HEK293 (cell line): ENCODE measurements around the gene SYTL1.

Experiments
- BCL11B ChIP-seq: fragments of 450-650 bp; formaldehyde crosslinking; IDR thresholded peaks from 2 replicates; pipeline ENCODE4 v1.5.1; 2016; ENCODE audit warnings: low read depth, missing biosample characterization, missing genetic modification characterization
- GLIS2 ChIP-seq: fragments of 450-650 bp; formaldehyde crosslinking; IDR thresholded peaks from 2 replicates; pipeline ENCODE4 v1.5.1; 2016; ENCODE audit warnings: missing biosample characterization, missing genetic modification characterization
- INSM2 ChIP-seq: fragments of 450-650 bp; formaldehyde crosslinking; IDR thresholded peaks from 2 replicates; pipeline ENCODE4 v1.5.1; 2016; ENCODE audit warnings: missing biosample characterization, missing genetic modification characterization
- KLF10 ChIP-seq: fragments of 450-650 bp; IDR thresholded peaks from 2 replicates; pipeline ENCODE4 v1.5.1; 2018; ENCODE audit warnings: missing biosample characterization, mild to moderate bottlenecking, missing genetic modification characterization
- KLF16 ChIP-seq: fragments of 450-650 bp; formaldehyde crosslinking; IDR thresholded peaks from 2 replicates; pipeline ENCODE4 v1.5.1; 2017; ENCODE audit warnings: missing biosample characterization, missing genetic modification characterization
- KLF7 ChIP-seq: fragments of 450-650 bp; formaldehyde crosslinking; IDR thresholded peaks from 2 replicates; pipeline ENCODE4 v1.5.1; 2016; ENCODE audit warnings: missing biosample characterization, missing genetic modification characterization, borderline replicate concordance
- MYNN ChIP-seq: fragments of 450-650 bp; formaldehyde crosslinking; IDR thresholded peaks from 2 replicates; pipeline ENCODE4 v1.5.1; 2016; ENCODE audit warnings: missing biosample characterization, missing genetic modification characterization, borderline replicate concordance
- MZF1 ChIP-seq: fragments of 450-650 bp; formaldehyde crosslinking; IDR thresholded peaks from 2 replicates; pipeline ENCODE4 v1.5.1; 2017; ENCODE audit warnings: missing biosample characterization, missing genetic modification characterization, borderline replicate concordance
- SCRT2 ChIP-seq: fragments of 450-650 bp; formaldehyde crosslinking; IDR thresholded peaks from 2 replicates; pipeline ENCODE4 v1.5.1; 2016; ENCODE audit warnings: missing biosample characterization, missing genetic modification characterization
- TCF7L2 ChIP-seq: IDR thresholded peaks from 2 replicates; pipeline ENCODE4 v1.6.1; 2011; ENCODE audit warnings: low read depth, mild to moderate bottlenecking, inconsistent platforms, low read length, moderate library complexity, borderline replicate concordance
- ZBTB1 ChIP-seq: fragments of 450-650 bp; formaldehyde crosslinking; IDR thresholded peaks from 2 replicates; pipeline ENCODE4 v1.5.1; 2016; ENCODE audit warnings: missing biosample characterization, missing genetic modification characterization
- ZFP41 ChIP-seq: fragments of 450-650 bp; formaldehyde crosslinking; IDR thresholded peaks from 2 replicates; pipeline ENCODE4 v1.5.1; 2016; ENCODE audit warnings: missing biosample characterization, missing genetic modification characterization, borderline replicate concordance
- ZNF133 ChIP-seq: fragments of 450-650 bp; formaldehyde crosslinking; IDR thresholded peaks from 2 replicates; pipeline ENCODE4 v1.5.1; 2016; ENCODE audit warnings: missing biosample characterization, missing genetic modification characterization
- ZNF16 ChIP-seq: fragments of 450-650 bp; formaldehyde crosslinking; IDR thresholded peaks from 2 replicates; pipeline ENCODE4 v1.5.1; 2016; ENCODE audit warnings: low read depth, missing biosample characterization, missing genetic modification characterization
- ZNF174 ChIP-seq: fragments of 450-650 bp; formaldehyde crosslinking; IDR thresholded peaks from 2 replicates; pipeline ENCODE4 v1.5.0; 2017; ENCODE audit warnings: missing biosample characterization, mild to moderate bottlenecking, missing genetic modification characterization
- ZNF239 ChIP-seq: fragments of 450-650 bp; formaldehyde crosslinking; IDR thresholded peaks from 2 replicates; pipeline ENCODE4 v1.5.1; 2016; ENCODE audit warnings: missing biosample characterization, missing genetic modification characterization
- ZNF341 ChIP-seq: fragments of 450-650 bp; formaldehyde crosslinking; IDR thresholded peaks from 2 replicates; pipeline ENCODE4; 2016; ENCODE audit warnings: low read depth, missing biosample characterization, missing genetic modification characterization
- ZNF366 ChIP-seq: fragments of 450-650 bp; formaldehyde crosslinking; conservative IDR thresholded peaks from 2 replicates; pipeline ENCODE4 v1.5.1; 2016; ENCODE audit warnings: missing biosample characterization, missing genetic modification characterization
- ZNF394 ChIP-seq: fragments of 450-650 bp; formaldehyde crosslinking; IDR thresholded peaks from 2 replicates; pipeline ENCODE4 v1.5.1; 2016; ENCODE audit warnings: missing biosample characterization, missing genetic modification characterization, mild to moderate bottlenecking, moderate library complexity, borderline replicate concordance
- ZNF449 ChIP-seq: fragments of 450-650 bp; formaldehyde crosslinking; IDR thresholded peaks from 2 replicates; pipeline ENCODE4 v1.5.1; 2017; ENCODE audit warnings: missing biosample characterization, mild to moderate bottlenecking, missing genetic modification characterization, moderate library complexity
- ZNF501 ChIP-seq: fragments of 450-650 bp; formaldehyde crosslinking; IDR thresholded peaks from 2 replicates; pipeline ENCODE4 v1.5.1; 2016; ENCODE audit warnings: missing biosample characterization, missing genetic modification characterization
- ZNF623 ChIP-seq: fragments of 450-650 bp; formaldehyde crosslinking; IDR thresholded peaks from 2 replicates; pipeline ENCODE4 v1.5.1; 2016; ENCODE audit warnings: missing biosample characterization, missing genetic modification characterization
- ZNF624 ChIP-seq: fragments of 450-650 bp; formaldehyde crosslinking; IDR thresholded peaks from 2 replicates; pipeline ENCODE4 v1.5.1; 2017; ENCODE audit warnings: missing biosample characterization, missing genetic modification characterization
- ZNF660 ChIP-seq: fragments of 450-650 bp; IDR thresholded peaks from 2 replicates; pipeline ENCODE4 v1.5.1; 2018; ENCODE audit warnings: missing biosample characterization, mild to moderate bottlenecking, missing genetic modification characterization
- ZSCAN16 ChIP-seq: fragments of 450-650 bp; formaldehyde crosslinking; IDR thresholded peaks from 2 replicates; pipeline ENCODE4 v1.5.1; 2016; ENCODE audit warnings: missing biosample characterization, missing genetic modification characterization
- TF ChIP-seq, protein P1 (sequence below): fragments of 450-650 bp; formaldehyde crosslinking; IDR thresholded peaks from 2 replicates; pipeline ENCODE4 v1.5.0; 2017; ENCODE audit warnings: missing biosample characterization, missing genetic modification characterization, borderline replicate concordance
- TF ChIP-seq, protein P2 (sequence below): fragments of 450-650 bp; formaldehyde crosslinking; IDR thresholded peaks from 2 replicates; pipeline ENCODE4 v1.5.1; 2017; ENCODE audit warnings: missing biosample characterization, missing genetic modification characterization
- TF ChIP-seq, protein P3 (sequence below): fragments of 450-650 bp; formaldehyde crosslinking; IDR thresholded peaks from 2 replicates; pipeline ENCODE4 v1.5.1; 2016; ENCODE audit warnings: missing biosample characterization, missing genetic modification characterization

Gene SYTL1

DNA sequence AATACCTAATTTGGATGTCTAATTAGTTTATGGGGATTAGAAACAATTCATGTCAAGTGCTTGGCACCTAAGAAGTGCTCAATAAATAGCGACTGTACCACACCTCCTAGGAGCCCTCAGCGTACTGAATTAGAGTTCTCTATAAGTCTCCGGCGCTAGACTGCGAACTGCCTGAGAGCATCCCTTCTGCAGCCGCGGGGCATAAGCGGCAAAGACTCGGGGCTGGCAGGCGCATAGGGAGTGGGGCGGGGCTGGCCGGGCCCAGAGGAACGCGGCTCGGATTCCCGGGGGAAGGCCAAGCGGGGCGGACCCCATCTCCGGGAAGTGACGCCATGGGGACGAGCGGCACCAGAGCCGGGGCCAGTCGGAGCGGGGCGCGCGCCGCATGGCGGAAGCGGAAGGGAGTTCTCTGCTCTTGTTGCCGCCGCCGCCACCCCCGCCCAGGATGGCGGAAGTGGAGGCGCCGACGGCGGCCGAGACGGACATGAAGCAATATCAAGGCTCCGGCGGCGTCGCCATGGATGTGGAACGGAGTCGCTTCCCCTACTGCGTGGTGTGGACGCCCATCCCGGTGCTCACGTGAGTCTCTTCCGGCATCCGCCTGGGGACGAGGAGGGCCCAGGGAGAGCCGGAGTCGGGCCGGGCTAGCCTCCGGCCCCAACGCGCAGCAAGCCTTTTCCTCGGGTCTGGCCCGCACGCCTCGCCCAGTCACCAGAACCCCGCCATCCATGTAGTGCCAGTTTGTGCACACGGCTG is 19.8 kb upstream of the SYTL1 start, which contains the start of gene TMEM222 (continued):
- peak; percentile 95 for TF ChIP-seq ZNF341 (tag by site-specific recombination)
- peak; percentile 82; the same call in 1 of the 2 replicates for TF ChIP-seq MYNN (tag by site-specific recombination)
- TF ChIP-seq, protein P1, sequence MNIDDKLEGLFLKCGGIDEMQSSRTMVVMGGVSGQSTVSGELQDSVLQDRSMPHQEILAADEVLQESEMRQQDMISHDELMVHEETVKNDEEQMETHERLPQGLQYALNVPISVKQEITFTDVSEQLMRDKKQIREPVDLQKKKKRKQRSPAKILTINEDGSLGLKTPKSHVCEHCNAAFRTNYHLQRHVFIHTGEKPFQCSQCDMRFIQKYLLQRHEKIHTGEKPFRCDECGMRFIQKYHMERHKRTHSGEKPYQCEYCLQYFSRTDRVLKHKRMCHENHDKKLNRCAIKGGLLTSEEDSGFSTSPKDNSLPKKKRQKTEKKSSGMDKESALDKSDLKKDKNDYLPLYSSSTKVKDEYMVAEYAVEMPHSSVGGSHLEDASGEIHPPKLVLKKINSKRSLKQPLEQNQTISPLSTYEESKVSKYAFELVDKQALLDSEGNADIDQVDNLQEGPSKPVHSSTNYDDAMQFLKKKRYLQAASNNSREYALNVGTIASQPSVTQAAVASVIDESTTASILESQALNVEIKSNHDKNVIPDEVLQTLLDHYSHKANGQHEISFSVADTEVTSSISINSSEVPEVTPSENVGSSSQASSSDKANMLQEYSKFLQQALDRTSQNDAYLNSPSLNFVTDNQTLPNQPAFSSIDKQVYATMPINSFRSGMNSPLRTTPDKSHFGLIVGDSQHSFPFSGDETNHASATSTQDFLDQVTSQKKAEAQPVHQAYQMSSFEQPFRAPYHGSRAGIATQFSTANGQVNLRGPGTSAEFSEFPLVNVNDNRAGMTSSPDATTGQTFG, result peak; percentile 94; the same call in 1 of the 2 replicates
- no peak for TF ChIP-seq ZNF133
- TF ChIP-seq ZNF366 (tag by site-specific recombination), result peak; percentile 65
- TF ChIP-seq SCRT2 (tag by site-specific recombination), result peak; percentile 84
- TF ChIP-seq ZSCAN16 (tag by site-specific recombination), result 0 out of 2 replicates have a peak, but pooled peaks have one; percentile 28
- 0 out of 2 replicates have a peak, but pooled peaks have one; percentile 31 for TF ChIP-seq ZNF239 (tag by site-specific recombination)
- peak; percentile 36; the same call in 1 of the 2 replicates for TF ChIP-seq ZNF623 (tag by site-specific recombination)
- no peak for TF ChIP-seq ZNF174 (tag by site-specific recombination)
- TF ChIP-seq ZNF624 (tag by site-specific recombination), result no peak
- peak; percentile 90 for TF ChIP-seq KLF10 (tag by site-specific recombination)
- TF ChIP-seq ZNF16 (tag by site-specific recombination), result no peak
- TF ChIP-seq, protein P2, sequence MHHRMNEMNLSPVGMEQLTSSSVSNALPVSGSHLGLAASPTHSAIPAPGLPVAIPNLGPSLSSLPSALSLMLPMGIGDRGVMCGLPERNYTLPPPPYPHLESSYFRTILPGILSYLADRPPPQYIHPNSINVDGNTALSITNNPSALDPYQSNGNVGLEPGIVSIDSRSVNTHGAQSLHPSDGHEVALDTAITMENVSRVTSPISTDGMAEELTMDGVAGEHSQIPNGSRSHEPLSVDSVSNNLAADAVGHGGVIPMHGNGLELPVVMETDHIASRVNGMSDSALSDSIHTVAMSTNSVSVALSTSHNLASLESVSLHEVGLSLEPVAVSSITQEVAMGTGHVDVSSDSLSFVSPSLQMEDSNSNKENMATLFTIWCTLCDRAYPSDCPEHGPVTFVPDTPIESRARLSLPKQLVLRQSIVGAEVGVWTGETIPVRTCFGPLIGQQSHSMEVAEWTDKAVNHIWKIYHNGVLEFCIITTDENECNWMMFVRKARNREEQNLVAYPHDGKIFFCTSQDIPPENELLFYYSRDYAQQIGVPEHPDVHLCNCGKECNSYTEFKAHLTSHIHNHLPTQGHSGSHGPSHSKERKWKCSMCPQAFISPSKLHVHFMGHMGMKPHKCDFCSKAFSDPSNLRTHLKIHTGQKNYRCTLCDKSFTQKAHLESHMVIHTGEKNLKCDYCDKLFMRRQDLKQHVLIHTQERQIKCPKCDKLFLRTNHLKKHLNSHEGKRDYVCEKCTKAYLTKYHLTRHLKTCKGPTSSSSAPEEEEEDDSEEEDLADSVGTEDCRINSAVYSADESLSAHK (tag by site-specific recombination), result peak; percentile 74; the same call in 1 of the 2 replicates
- TF ChIP-seq ZFP41 (tag by site-specific recombination), result no peak
- no peak for TF ChIP-seq GLIS2 (tag by site-specific recombination)
- TF ChIP-seq TCF7L2, result 0 out of 2 replicates have a peak, but pooled peaks have one; percentile 47
- TF ChIP-seq ZNF394 (tag by site-specific recombination), result peak; percentile 86
- peak; percentile 53; the same call in 1 of the 2 replicates for TF ChIP-seq MZF1 (tag by site-specific recombination)
- peak; percentile 99 for TF ChIP-seq ZNF660 (tag by site-specific recombination)
- TF ChIP-seq ZNF501 (tag by site-specific recombination), result peak; percentile 99
- peak; percentile 73; the same call in 1 of the 2 replicates for TF ChIP-seq ZBTB1 (tag by site-specific recombination)
- TF ChIP-seq ZNF449 (tag by site-specific recombination), result peak; percentile 69; the same call in 1 of the 2 replicates
- TF ChIP-seq, protein P3, sequence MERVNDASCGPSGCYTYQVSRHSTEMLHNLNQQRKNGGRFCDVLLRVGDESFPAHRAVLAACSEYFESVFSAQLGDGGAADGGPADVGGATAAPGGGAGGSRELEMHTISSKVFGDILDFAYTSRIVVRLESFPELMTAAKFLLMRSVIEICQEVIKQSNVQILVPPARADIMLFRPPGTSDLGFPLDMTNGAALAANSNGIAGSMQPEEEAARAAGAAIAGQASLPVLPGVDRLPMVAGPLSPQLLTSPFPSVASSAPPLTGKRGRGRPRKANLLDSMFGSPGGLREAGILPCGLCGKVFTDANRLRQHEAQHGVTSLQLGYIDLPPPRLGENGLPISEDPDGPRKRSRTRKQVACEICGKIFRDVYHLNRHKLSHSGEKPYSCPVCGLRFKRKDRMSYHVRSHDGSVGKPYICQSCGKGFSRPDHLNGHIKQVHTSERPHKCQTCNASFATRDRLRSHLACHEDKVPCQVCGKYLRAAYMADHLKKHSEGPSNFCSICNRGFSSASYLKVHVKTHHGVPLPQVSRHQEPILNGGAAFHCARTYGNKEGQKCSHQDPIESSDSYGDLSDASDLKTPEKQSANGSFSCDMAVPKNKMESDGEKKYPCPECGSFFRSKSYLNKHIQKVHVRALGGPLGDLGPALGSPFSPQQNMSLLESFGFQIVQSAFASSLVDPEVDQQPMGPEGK, result peak; percentile 94
- peak; percentile 100 for TF ChIP-seq KLF16
- TF ChIP-seq BCL11B, result no peak
- peak; percentile 96 for TF ChIP-seq INSM2 (tag by site-specific recombination)
- peak; percentile 100 for TF ChIP-seq KLF7 (tag by site-specific recombination)
